GM18907 (cell line): ENCODE measurements around the gene CTH.
"Not testable (repeated sequence)": the region's sequence is repeated elsewhere in the genome, so short reads cannot be mapped to it uniquely, and the experiment has no call there.

ENCODE experiments used
- ATAC-seq: cut with Tn5 transposase; IDR thresholded peaks from one replicate; pipeline ENCODE4 v1.9.1; 2021; ENCODE audit warnings: mild to moderate bottlenecking, moderate library complexity; ENCODE audit not compliant: unreplicated experiment

Gene CTH

DNA sequence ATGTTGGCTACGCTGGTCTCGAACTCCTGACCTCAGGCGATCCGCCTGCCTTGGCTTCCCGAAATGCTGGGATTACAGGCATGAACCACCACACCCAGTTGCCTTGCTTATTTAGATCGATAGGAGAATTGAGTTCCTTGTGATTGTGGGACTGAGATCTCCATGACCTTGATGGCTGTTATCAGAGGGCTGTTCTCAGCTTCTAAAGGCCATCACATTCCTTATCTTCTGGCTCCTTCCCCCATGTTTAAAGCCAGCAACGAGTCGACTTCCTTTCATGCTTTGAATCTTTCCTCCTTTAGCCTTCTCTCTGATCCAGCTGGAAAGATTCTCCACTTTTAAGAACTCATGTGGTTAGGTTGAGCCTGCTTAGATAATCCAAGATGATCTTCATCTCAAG lies 38.0 kb downstream of the CTH start:
- no peak for ATAC-seq

DNA sequence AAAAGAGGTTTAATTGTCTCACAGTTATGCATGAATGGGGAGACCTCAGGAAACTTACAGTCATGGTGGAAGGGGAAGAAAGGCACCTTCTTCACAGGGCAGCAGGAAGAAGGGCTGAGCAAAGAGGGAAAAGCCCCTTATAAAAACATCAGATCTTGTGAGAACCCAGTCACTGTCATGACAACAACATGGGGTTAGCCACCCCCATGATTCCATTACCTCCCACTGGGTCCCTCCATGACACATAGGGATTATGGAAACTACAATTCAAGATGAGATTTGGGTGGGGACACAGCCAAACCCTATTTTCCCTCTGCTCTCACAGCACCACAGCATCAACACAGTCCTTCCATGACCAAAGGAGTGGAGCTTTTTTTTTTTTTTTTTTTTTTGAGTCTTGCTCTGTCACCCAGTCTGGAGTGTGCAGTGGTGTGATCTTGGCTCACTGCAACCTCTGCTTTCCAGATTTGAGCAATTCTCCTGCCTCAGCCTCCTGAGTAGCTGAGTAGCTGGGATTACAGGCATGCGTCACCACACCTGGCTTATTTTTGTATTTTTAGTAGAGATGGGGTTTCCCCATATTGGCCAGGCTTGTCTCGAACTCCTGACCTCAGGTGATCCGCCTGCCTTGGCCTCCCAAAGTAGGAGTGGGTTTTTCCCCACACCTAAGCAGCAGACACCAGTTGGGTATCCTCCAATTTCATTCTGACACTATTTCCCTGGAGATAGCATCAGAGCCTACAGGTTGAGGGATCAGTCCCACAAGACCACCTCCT lies 41.3 kb downstream of the CTH start:
- ATAC-seq: not testable (repeated sequence)

GRCh38 chr1:70455291-70455690 lies 44.2 kb downstream of the CTH start:
- ATAC-seq: no peak

DNA sequence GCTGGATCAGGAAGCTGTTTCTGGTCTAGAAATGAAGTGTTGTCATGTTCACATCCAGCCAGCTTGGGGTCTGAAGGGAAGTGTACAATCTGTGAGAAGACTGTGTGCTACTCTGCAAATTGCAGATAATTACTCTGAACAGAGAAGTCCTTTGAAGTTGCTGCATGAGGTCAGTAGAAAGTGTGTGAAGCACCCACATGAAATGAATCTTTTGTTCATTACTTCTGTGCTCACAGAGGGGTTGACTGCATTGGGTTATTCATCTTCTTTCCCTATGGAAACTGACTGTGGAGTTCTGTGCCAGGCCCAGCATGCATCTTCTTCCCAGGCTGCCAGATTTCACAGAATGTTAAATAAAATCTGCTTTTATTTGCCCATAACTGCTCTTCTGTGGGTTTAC lies 47.1 kb downstream of the CTH start:
- no peak for ATAC-seq

- ATAC-seq: no peak
Observed at GRCh38 chr1:70459496-70460225, 48.6 kb downstream of the CTH start.

GRCh38 chr1:70460740-70461713 lies 50.0 kb downstream of the CTH start:
- not testable (repeated sequence) for ATAC-seq

DNA sequence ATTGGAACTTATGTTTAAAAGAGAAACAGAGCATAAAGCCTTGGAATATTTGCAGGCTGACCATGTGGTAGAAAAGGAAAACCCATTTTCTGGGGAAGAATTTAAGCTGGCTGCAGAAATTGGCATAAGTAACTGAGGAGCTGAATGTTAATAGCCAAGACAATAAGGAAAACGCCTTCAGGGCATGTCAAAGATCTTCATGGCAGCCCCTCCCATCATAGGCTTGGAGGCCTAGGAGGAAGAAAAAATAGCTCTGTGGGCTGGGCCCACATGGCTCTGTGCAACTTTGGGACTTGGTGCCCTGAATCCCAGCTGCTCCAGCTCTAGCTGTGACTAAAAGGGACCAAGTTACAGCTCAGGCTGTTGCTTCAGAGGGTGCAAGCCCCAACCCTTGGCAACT lies 51.5 kb downstream of the CTH start:
- ATAC-seq: no peak

- ATAC-seq: no peak
Observed at GRCh38 chr1:70465911-70466310, 54.8 kb downstream of the CTH start.

GRCh38 chr1:70467531-70467930 lies 56.5 kb downstream of the CTH start:
- ATAC-seq: no peak

DNA sequence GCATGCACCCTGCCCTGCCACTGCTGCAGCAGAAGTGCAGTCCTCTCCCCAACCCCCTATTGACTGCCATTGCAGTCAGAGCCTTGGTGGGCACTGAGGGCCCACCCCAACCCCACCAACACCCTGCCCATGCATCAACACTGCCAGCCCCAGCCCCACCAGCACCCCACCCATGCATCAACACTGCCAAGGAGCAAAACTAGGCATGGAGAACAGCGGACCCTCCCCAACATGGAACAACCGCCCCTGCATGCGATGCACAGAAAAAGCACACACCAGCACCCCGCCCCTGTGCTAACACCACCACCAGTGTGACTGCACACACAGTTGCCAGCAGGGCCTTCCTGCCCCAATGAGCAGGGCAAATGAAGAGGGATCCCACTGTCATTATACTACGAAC lies 57.1 kb downstream of the CTH start:
- no peak for ATAC-seq

GRCh38 chr1:70469184-70469583 lies 58.1 kb downstream of the CTH start:
- not testable (repeated sequence) for ATAC-seq

DNA sequence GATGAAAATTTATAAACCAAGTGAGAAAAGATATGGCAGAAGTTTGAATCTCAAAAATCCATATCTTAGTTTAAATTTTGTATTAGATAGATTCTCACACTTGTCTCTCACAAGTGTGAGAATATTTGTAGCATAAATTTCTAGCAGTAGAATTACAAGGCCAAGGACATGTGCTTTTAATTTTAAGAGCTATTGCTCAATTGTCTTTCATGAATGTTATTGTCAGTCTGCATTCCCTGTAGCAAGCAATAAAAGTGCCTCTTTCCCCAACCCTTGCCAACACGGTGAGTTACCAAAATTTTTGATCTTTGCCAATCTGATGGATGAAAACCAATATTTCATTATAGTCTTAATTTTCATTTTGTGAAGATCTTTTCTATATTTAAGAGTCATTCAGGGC lies 64.0 kb downstream of the CTH start:
- no peak for ATAC-seq

- no peak for ATAC-seq
Observed at GRCh38 chr1:70477090-70477489, 66.0 kb downstream of the CTH start.

GRCh38 chr1:70477905-70478304 lies 66.8 kb downstream of the CTH start:
- not testable (repeated sequence) for ATAC-seq

DNA sequence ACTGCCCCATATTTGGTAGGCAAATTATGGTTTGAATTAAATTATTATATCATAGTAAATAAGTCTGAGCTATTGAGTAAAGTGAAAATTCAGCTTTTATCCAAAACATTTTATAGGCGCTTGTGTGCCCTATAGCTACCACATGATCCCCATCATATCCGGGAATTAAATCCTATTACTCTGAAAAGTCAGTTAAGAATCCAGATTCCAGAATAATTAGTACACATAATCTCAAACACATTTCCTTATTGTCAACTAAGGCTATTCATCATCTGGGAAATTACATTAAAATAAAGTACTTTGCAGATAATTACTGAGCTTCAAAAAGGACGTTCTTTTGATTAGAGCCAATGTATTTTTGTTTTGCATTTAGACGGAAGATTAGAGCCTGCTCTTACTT lies 72.3 kb downstream of the CTH start:
- no peak for ATAC-seq

GRCh38 chr1:70485624-70486023 lies 74.6 kb downstream of the CTH start:
- ATAC-seq: no peak

- ATAC-seq: no peak
Observed at GRCh38 chr1:70486676-70487458, 75.8 kb downstream of the CTH start.

- ATAC-seq: peak; percentile 20
Observed at GRCh38 chr1:70487459-70487815, 76.4 kb downstream of the CTH start.

- ATAC-seq: peak; percentile 84
Observed at GRCh38 chr1:70487910-70488665, 77.0 kb downstream of the CTH start.
